Stimulated activated CD8-positive, alpha-beta memory T cell treated with anti-CD3 and anti-CD28 coated beads, Interleukin-7, amount 100 ng/mL, for 4 hours (primary cell): ENCODE results near the gene APOL6.
A peak's percentile ranks its signal among the peaks of the same experiment; 100 is the strongest.
"Not testable (repeated sequence)": the region's sequence is repeated elsewhere in the genome, so short reads cannot be mapped to it uniquely, and the experiment has no call there.

Experiments used
- DNase-seq, 2 donors: peaks; one replicate each; pipeline ENCODE4 v3.0.0-alpha.2; 2020; ENCODE audit warnings: low read depth in 2 of 2

The APOL6 gene

DNA sequence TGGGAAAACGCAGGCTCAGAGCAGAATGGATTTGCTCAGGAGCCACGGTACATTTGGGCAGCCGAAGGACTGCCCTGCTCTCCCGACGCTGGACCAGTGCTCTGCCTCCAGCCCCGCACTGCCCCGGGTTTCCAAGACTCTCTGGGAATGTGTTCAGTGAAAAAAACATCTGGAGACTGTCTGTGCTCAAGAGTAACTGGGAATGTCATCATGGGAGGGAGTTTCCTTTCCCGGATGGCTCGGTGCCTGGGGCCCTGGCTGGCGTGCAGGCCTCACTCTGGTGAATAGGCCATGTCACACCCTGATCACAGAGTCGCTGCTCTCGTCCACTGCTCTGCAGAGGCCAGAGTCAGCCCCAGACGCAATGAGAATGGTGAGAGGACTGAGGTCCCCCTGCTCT, 9.8 kb upstream of the APOL6 start:
- no peak for DNase-seq

DNA sequence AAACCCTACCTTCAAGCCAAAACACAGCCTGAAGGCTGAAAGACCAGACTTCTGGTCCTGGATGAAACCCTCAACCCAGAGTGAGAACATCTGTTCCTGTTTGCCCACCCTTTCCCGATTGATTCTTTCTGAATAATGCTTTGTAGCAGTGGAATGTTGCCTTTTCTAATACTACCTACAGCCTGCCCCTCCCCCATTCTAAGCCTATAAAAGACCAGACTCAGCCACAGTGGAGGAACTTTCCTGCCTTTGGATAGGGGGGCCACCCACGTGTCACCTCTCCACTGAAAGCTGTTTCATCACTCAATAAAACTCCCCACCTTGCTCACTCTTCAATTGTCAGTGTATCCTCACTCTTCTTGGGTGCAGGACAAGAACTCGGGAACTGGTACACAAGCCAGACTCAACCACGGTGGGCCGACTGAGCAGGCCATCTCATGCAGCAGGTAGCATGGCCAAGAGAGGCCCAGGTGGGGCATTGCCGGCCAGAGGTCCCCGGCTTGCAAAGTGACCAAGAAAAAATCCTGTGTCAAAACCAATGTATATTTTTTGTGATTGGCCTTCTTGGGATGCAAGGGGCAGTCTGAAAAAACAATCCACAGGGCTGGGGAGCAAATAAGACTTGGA, 6.6 kb upstream of the APOL6 start:
- no peak for DNase-seq

DNA sequence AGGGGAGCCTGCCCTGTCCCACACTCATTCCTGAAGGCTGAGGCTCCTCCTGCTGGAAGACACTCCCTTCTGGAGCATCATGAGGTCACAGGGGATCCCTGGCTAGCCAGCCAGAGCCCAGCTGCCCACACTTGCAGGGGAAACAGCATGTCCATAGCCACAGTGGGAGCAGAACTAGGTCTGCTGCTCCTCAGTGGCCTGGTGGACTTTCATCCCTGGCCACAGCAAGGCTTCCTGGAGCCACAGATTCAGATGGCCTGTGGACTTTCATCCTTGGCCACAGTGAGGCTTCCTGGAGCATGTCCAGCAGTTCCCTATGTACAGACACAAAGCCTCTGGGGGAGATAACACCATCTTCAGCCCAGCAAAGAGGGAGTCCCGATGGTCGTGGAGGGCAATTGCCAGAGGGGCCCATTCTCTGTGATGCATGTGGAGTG, 5.9 kb upstream of the APOL6 start:
- DNase-seq = no peak

DNA sequence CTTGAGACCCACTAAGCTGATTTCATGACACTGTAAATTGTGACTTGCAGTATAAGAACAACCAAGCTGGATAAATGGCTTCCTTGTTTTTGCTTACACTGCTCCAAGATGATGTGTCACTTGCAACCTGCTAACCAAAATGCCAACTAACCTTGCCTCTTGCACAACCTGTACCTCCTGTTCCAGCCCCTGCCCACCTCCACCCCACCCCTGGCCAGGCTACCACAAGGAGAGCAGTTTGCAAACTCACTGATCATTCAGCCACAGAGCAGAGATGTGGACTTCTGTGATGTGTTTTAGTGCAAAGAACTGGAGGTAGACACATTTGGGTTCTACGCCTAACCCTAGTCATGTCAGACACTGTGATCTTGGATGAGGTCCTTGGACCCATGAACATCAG, 4.3 kb upstream of the APOL6 start:
- DNase-seq = no peak

- DNase-seq = no peak
Measured at GRCh38 chr22:35645646-35646045, 2.6 kb upstream of the APOL6 start.

GRCh38 chr22:35649026-35649553, 844 bp downstream of the APOL6 start:
- no peak for DNase-seq

- DNase-seq = no peak
Measured at GRCh38 chr22:35649636-35650250, 1.5 kb downstream of the APOL6 start.

- no peak for DNase-seq
Measured at GRCh38 chr22:35651085-35651484, 2.8 kb downstream of the APOL6 start.

DNA sequence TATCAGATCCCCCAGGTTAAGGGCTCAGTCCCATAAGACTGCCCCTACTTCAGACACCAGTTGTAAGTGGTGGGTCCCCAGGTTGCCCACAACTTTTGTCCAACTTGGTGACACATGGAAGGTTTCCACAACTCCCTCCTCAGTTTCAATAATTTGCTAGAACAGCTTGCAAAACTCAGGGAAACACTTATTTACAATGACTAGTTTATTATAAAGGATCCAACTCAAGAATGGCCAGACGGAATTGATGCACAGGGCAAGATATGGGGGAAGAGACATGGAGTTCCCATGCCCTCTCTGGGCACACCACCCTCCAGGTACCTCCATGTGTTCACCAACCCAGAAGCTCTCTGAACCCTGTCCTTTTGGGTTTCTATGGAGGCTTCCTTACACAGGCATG, 5.6 kb downstream of the APOL6 start:
- no peak for DNase-seq

DNA sequence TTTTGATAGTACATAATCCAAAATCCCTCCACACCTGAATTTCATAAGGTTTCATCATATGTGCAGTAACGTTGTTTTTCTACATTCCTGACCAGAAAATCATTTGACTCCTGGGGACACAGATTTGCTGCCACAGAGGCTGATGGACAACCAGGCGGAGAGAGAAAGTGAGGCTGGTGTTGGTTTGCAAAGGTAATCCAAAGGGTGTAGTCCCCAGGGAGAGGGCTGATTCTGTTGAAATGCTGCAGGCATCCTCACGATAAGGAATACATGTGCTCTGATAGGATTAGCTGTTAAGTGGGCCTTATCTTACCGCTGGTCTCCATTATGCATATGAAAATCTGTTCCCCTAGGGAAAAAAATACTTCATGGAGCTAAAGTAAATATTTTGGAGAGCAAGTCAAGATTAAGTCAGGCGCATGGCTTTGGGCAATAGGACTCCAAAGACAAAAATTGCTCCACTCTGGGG, 8.1 kb downstream of the APOL6 start:
- no peak for DNase-seq

- no peak for DNase-seq
Measured at GRCh38 chr22:35657571-35658312, 9.5 kb downstream of the APOL6 start.

GRCh38 chr22:35660291-35661127, 12.3 kb downstream of the APOL6 start:
- peak; percentile 50 to 65 for DNase-seq

GRCh38 chr22:35661464-35661863, 13.2 kb downstream of the APOL6 start:
- no peak for DNase-seq

- no peak for DNase-seq
Measured at GRCh38 chr22:35662914-35663313, 14.7 kb downstream of the APOL6 start.

GRCh38 chr22:35663371-35663770, 15.1 kb downstream of the APOL6 start:
- DNase-seq = no peak

DNA sequence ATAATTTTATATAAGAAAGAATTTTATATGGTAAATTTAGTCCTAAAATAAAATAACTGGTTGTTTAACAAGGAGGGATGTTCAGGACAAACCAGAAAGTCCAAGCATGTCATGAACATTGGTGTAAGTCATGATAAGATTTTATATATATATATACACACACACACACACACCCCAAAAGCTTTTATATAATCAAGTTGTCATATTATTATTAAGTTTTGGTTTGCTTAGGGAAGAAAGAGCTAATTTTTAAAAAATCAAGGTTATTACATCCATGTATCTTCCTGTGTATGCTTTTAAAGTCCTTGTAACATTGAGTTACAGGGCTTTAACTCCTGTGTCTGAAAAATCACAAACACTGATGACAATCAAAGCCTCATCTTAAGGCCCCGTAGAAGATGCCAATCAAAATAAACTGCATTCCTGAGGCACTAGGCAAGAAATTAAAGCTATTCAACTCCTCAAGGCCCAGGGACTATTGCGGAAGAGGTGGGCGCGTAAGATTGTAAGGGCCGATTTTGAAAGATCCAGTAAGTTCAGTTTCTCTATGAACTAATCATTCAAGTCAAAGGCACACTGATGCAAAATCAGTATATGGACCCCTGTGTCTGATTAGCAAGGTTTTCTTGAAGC, 16.8 kb downstream of the APOL6 start:
- DNase-seq = no peak

DNA sequence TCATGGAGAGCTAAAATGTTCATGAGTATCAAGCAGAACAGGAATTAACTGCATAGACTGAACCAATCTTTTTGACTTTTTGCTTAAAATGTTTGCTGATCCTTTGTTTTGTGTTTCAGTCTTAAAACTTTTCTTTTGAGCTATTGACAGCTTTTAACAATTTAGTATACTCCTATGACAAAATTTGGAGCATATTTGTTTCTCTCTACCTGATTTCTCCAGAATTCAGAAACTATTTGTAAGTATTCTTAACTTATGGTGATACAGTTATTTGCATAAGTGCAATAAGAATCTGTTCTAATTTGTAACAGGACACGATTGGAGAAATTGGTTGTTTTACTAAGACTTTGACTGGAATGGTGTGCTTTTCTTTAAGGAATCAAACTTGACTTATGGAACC, 18.5 kb downstream of the APOL6 start:
- DNase-seq = not testable (repeated sequence)

DNA sequence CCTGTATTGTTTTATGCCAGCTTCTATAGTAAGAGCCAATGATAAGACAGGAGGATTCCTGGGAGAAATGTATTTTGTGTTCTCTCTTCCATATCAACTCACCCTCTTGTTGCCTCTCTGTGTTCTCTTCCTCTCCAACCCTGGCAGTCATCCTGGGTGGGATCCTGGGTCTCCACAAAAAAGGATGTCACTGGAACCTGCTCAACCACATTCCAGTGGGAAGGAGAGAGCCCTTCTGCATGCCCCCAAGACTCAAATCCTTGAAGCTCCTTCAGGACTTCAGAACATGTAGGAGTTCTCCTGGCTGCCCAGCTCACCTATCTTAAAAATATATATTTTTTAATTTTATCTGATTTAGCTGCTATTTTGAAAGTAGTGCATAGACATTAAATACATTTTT, 26.1 kb downstream of the APOL6 start:
- no peak for DNase-seq

DNA sequence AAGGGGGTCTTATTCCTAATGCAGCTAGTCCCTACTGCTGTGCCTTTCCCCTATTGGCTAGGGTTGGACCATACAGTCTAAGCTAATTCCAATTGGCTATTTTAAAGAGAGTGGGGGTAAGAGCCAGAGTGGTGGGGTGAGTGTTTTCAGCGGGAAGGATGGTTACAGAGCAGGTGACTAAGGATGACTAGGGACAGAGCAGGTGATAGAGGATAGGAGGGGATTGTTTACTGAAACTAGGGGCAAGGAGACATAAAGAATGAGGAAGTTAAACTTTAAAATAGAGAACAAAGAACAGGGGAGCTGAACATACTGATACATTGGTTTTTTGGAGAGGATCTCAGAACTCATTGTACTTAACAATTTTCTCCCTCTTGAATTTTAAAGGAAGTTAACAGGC, 27.8 kb downstream of the APOL6 start:
- DNase-seq = not testable (repeated sequence)

DNA sequence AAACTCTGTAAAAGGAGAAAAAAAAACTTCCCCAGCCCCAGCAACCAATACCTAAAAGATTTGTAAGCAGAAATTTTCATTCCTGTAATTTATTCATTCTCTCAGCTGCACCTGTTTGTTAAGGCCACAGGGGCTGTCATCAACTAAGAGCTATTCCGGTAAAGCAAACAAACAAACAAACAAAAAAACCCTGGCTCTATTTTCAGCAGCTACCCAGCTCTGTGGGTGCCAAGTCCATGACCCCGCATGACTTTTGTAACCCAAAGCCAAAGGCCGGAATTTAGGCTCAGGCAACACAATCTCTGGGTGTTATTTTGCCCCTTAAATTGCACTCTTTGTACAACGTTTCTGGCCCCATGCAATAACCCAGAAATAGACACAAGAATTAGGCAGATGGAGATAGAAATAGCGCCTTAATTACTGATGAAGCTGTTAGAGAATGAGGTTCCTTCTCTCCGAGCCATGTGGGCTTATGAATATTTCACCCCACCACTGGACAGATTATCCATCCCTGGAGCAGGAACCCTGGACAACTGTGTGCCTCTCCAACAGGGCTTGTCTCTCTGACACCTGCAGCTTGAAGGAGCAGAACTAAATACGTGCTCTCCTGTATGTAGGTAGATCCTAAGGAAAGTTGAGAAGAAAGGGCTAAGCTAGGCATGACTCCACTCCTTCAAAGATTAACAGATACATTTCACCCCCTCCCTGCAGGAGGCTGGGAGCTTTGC, 29.4 kb downstream of the APOL6 start:
- no peak for DNase-seq

DNA sequence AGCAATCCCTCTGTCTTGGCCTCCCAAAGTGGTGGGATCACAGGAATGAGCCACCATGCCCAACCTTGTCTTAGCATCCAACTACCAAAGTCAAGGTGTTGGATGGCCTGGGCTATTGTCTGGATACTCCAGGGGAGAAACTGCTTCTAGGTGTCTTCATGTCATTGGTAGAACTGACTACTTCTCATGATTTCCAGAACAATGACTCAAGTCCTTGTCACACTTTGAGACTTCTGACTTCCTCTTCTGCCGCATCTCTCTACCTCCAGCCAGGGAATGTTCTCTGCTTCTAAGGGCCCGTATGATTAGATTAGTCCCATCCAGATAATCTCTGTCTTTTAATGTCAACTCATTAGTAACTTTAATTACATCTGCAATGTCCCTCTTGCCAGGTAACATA, 30.6 kb downstream of the APOL6 start:
- no peak for DNase-seq
